ENCODE results near the gene FHOD3.

DNA sequence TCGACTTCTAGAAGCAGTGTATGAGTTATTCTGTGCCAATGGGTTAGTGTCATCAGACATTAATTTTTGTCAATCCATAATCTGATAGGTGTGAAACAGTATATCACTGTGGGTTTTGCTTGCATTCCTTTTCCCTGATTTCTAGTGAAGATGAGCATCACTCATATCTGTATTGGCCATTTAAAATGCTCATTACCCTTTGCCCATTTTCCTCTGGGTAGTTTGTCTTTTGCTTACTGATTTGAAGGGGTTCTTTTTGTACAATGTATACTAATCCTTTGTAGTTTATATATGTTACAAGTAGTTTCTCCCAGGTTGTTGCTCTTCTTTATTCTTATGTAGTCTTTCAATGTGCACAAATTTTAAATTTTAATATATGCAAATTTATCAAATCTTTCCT is 379.1 kb downstream of the FHOD3 start:
- TF ChIP-seq, protein P1, sequence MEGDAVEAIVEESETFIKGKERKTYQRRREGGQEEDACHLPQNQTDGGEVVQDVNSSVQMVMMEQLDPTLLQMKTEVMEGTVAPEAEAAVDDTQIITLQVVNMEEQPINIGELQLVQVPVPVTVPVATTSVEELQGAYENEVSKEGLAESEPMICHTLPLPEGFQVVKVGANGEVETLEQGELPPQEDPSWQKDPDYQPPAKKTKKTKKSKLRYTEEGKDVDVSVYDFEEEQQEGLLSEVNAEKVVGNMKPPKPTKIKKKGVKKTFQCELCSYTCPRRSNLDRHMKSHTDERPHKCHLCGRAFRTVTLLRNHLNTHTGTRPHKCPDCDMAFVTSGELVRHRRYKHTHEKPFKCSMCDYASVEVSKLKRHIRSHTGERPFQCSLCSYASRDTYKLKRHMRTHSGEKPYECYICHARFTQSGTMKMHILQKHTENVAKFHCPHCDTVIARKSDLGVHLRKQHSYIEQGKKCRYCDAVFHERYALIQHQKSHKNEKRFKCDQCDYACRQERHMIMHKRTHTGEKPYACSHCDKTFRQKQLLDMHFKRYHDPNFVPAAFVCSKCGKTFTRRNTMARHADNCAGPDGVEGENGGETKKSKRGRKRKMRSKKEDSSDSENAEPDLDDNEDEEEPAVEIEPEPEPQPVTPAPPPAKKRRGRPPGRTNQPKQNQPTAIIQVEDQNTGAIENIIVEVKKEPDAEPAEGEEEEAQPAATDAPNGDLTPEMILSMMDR (conservative IDR thresholded peaks at IDR 0.05; ENCODE audit: low read depth, low read length), result no peak
- TF ChIP-seq RCOR1 (IDR thresholded peaks at IDR 0.05; ENCODE audit: insufficient replicate concordance, low read length), result no peak
- TF ChIP-seq RFX5 (IDR thresholded peaks at IDR 0.05; ENCODE audit: low read depth, low read length), result no peak
- no peak for TF ChIP-seq RAD21 (IDR thresholded peaks at IDR 0.05; ENCODE audit: low read length)
- no peak for TF ChIP-seq POLR2A (IDR thresholded peaks at IDR 0.05; ENCODE audit: low read depth, low read length)
- TF ChIP-seq BHLHE40 (IDR thresholded peaks at IDR 0.05; ENCODE audit: low read depth, low read length), result no peak
- no peak for TF ChIP-seq CEBPB (IDR thresholded peaks at IDR 0.05; ENCODE audit: low read depth, low read length)
- TF ChIP-seq, protein P2, sequence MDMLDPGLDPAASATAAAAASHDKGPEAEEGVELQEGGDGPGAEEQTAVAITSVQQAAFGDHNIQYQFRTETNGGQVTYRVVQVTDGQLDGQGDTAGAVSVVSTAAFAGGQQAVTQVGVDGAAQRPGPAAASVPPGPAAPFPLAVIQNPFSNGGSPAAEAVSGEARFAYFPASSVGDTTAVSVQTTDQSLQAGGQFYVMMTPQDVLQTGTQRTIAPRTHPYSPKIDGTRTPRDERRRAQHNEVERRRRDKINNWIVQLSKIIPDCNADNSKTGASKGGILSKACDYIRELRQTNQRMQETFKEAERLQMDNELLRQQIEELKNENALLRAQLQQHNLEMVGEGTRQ (IDR thresholded peaks at IDR 0.05; ENCODE audit: low read depth, low read length), result no peak
- TF ChIP-seq MXI1 (IDR thresholded peaks at IDR 0.05; ENCODE audit: borderline replicate concordance, low read depth, low read length), result no peak
- TF ChIP-seq FOS (IDR thresholded peaks at IDR 0.05; ENCODE audit: low read depth, low read length), result no peak
- TF ChIP-seq NFE2L2 (IDR thresholded peaks at IDR 0.05; ENCODE audit: low read depth, low read length), result no peak
- TF ChIP-seq CHD1 (IDR thresholded peaks at IDR 0.05; ENCODE audit: low read depth, low read length), result no peak
- no peak for TF ChIP-seq SMC3 (IDR thresholded peaks at IDR 0.05; ENCODE audit: low read depth, low read length)
- TF ChIP-seq, protein P3, sequence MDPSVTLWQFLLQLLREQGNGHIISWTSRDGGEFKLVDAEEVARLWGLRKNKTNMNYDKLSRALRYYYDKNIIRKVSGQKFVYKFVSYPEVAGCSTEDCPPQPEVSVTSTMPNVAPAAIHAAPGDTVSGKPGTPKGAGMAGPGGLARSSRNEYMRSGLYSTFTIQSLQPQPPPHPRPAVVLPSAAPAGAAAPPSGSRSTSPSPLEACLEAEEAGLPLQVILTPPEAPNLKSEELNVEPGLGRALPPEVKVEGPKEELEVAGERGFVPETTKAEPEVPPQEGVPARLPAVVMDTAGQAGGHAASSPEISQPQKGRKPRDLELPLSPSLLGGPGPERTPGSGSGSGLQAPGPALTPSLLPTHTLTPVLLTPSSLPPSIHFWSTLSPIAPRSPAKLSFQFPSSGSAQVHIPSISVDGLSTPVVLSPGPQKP (IDR thresholded peaks at IDR 0.05; ENCODE audit: borderline replicate concordance, low read depth, low read length), result no peak

All from IMR-90 (cell line).